GM12878 (cell line): ENCODE results near the gene UBE3C. TPM values are rescaled to one million over a fixed set of nuclear protein-coding genes. Genes with fewer than 3 reads are reported as not detected.

ENCODE experiments used
- ATAC-seq: fragments of 200-7000 bp; cut with Tn5 transposase; 3 replicates; pipeline ENCODE4 v1.9.1; 2020; ENCODE audit warnings: mild to moderate bottlenecking, moderate library complexity
- BruUV-seq: library from RNA; stranded (reverse); fragments of 400-500 nt; replicated peaks from 2 replicates; lab custom pipeline; 2021; lab: Mats Ljungman, UMichigan
- CTCF ChIA-PET: fragments of 300-600 bp; sonication (Branson Sonifier 250); formaldehyde crosslinking; extraction: SDS; loops from one replicate; lab custom pipeline; 2021; ENCODE audit warnings: inconsistent platforms; lab: Yijun Ruan, JAX
- POLR2A ChIA-PET: fragments of 350-600 bp; formaldehyde crosslinking; extraction: SDS; loops from one replicate; lab custom pipeline; 2021; ENCODE audit warnings: inconsistent platforms; lab: Charles Lee
- RAD21 ChIA-PET: fragments of 300-600 bp; sonication (Branson Sonifier 250); formaldehyde crosslinking; loops from one replicate; lab custom pipeline; 2023; ENCODE audit warnings: antibody characterized with exemption; ENCODE audit not compliant: unreplicated experiment; lab: Charles Lee
- SMC1A ChIA-PET: fragments of 300-600 bp; sonication (Branson Sonifier 250); formaldehyde crosslinking; loops from one replicate; lab custom pipeline; 2023; ENCODE audit not compliant: unreplicated experiment, uncharacterized antibody; lab: Charles Lee
- DNase-seq: peaks from one replicate; pipeline ENCODE4 v3.0.0-alpha.2; 2011; ENCODE audit warnings: low read depth, low spot score
- FAIRE-seq: peaks from 3 replicates; lab custom pipeline; 2011; peaks lifted over from hg19 to GRCh38; lab: Jason Lieb, UNC
- H2AFZ ChIP-seq: 2 replicates; pipeline ENCODE4 v1.6.0; 2011; ENCODE audit warnings: low read depth, low read length, control low read depth; ENCODE audit not compliant: control insufficient read depth
- H3K27ac ChIP-seq: 2 replicates; pipeline ENCODE4 v1.5.1; 2011; ENCODE audit warnings: control low read depth; ENCODE audit not compliant: control insufficient read depth, insufficient read depth
- H3K27me3 ChIP-seq, 2 experiments: replicated peaks in 1 of 2; 2 replicates each; pipeline versions ENCODE4 v1.6.0 to v1.6.1; 2011; ENCODE audit warnings: low read length in 1 of 2; ENCODE audit not compliant: control insufficient read depth in 2 of 2, insufficient read depth in 2 of 2
- H3K36me3 ChIP-seq, 2 experiments: 2 replicates each; pipeline ENCODE4 v1.5.1; 2011; ENCODE audit warnings: low read length in 1 of 2; ENCODE audit not compliant: control insufficient read depth in 2 of 2, insufficient read depth in 2 of 2
- H3K4me1 ChIP-seq: 2 replicates; pipeline ENCODE4 v1.6.1; 2011; ENCODE audit warnings: mild to moderate bottlenecking, low read length, moderate library complexity, mixed read lengths; ENCODE audit not compliant: control insufficient read depth, insufficient read depth
- H3K4me2 ChIP-seq: 2 replicates; pipeline ENCODE4 v1.6.0; 2011; ENCODE audit warnings: control low read depth; ENCODE audit not compliant: control insufficient read depth, insufficient read depth
- H3K4me3 ChIP-seq: fragments of 200-600 bp; sonication (generic); 2 replicates; pipeline ENCODE4 v1.5.1; 2016
- H3K79me2 ChIP-seq: 2 replicates; pipeline ENCODE4 v1.6.0; 2011; ENCODE audit warnings: low read length; ENCODE audit not compliant: control insufficient read depth, insufficient read depth
- H3K9ac ChIP-seq: 2 replicates; pipeline ENCODE4 v1.8.0; 2011; ENCODE audit warnings: low read length, control low read depth, mixed read lengths; ENCODE audit not compliant: control insufficient read depth, insufficient read depth
- H3K9me3 ChIP-seq: replicated peaks from 3 replicates; pipeline ENCODE4 v1.5.1; 2011; ENCODE audit warnings: mild to moderate bottlenecking, low read length; ENCODE audit not compliant: control insufficient read depth, insufficient read depth
- H4K20me1 ChIP-seq: 2 replicates; pipeline ENCODE4 v1.6.0; 2011; ENCODE audit not compliant: control insufficient read depth, insufficient read depth
- E4F1 ChIP-seq: fragments of 450-650 bp; IDR thresholded peaks from 2 replicates; pipeline ENCODE4 v1.6.1; 2018; ENCODE audit warnings: borderline replicate concordance, mild to moderate bottlenecking; ENCODE audit not compliant: partially characterized antibody
- EP300 ChIP-seq, 2 experiments: fragments of 150-350 bp in 1 of 2; IDR thresholded peaks; 2 replicates each; pipeline ENCODE4 v1.6.1; 2011 to 2012; ENCODE audit warnings: low read depth in 2 of 2, low read length in 2 of 2, borderline replicate concordance in 1 of 2, improper control_type of control experiment in 1 of 2, inconsistent platforms in 1 of 2; ENCODE audit not compliant: control insufficient read depth in 1 of 2
- PAX5 ChIP-seq: IDR thresholded peaks from 2 replicates; pipeline ENCODE4 v1.6.1; 2011; ENCODE audit warnings: low read depth, low read length, borderline replicate concordance
- RAD21 ChIP-seq: IDR thresholded peaks from 2 replicates; pipeline ENCODE4 v1.6.1; 2011; ENCODE audit warnings: mild to moderate bottlenecking, low read depth, low read length, moderate library complexity; ENCODE audit not compliant: insufficient read depth
- SP1 ChIP-seq: IDR thresholded peaks from one replicate; pipeline ENCODE4 v1.6.1; 2011; ENCODE audit warnings: low read depth, low read length
- TAF1 ChIP-seq: IDR thresholded peaks from 2 replicates; pipeline ENCODE4 v1.6.1; 2011; ENCODE audit warnings: mild to moderate bottlenecking, low read depth, low read length, borderline replicate concordance
- ZBED1 ChIP-seq: IDR thresholded peaks from 2 replicates; pipeline ENCODE4 v1.6.1; 2016; ENCODE audit warnings: borderline replicate concordance
- WGBS: methylation state at CpG from one replicate; pipeline ENCODE4 v1.1.6; 2016; ENCODE audit warnings: low lambda C conversion rate; ENCODE audit not compliant: insufficient replicate concordance, insufficient coverage; ENCODE audit errors: missing lambda C conversion rate; 5-methylcytosine and 5-hydroxymethylcytosine counted together
- in situ Hi-C: fragments of 300-500 bp; cut with MboI; formaldehyde crosslinking; loops from 9 replicates; pipeline ENCODE4 v1.14.3; 2018; ENCODE audit warnings: mixed read lengths
- intact Hi-C: fragments of 100-400 bp; cut with micrococcal nuclease; formaldehyde crosslinking; loops from one replicate; pipeline ENCODE4 v1.14.2; 2022; ENCODE audit not compliant: unreplicated experiment
- polyA plus RNA-seq, 11 experiments: library from polyadenylated mRNA; depleted of rRNA in 4 of 11; unstranded in 6 of 11; stranded (reverse) in 5 of 11; fragments of >200 nt; fragmentation: Nextera tagmentation in 4 of 11; fragmentation: Illumina TruSeq in 1 of 11; extraction: Ambion mirVana in 4 of 11; extraction: Trizol in 1 of 11; gene quantifications; 1 replicate in 1 of 11; 2 replicates in 10 of 11; pipeline versions ENCODE4 v1.2.1 to v1.2.3, GENCODE V29; 2011 to 2016; ENCODE audit warnings: inconsistent platforms in 2 of 11, missing spikeins in 2 of 11, low read depth in 1 of 11
- total RNA-seq, 4 experiments: library from RNA; depleted of rRNA in 3 of 4; stranded (reverse); fragments of >200 nt in 3 of 4; fragmentation: Illumina TruSeq in 1 of 4; extraction: Trizol in 1 of 4; gene quantifications; 2 replicates each; pipeline versions ENCODE4 v1.2.1 to v1.2.3, GENCODE V29; 2013 to 2021

Gene UBE3C
- total and polyA plus RNA-seq, 10 of the 15 experiments (the other 5 are each of a cell fraction or from before 2014, with no cell fraction given): 7.9 to 65.9 (median 45.2) TPM

GRCh38 chr7:157160433-157160832, 21.7 kb downstream of the UBE3C start (continued):
- TF ChIP-seq E4F1 (no peak), TAF1 (no peak), SP1 (no peak), PAX5 (no peak), RAD21 (no peak)

GRCh38 chr7:157165987-157166386, 27.3 kb downstream of the UBE3C start:
- H4K20me1 ChIP-seq: no peaks in the 10 kb centered on the region
- CTCF ChIA-PET: interaction anchor here (0.6 to 1.2 kb wide), 2 partner anchors 45 to 414 kb away, joined by 3 read pairs; no protein-coding TSS in a partner anchor
- DNase-seq: no peak
- RAD21 ChIA-PET: no interaction called here
- H3K36me3 ChIP-seq: peaks cover 3 to 12% of the 10 kb centered on the region in 2 experiments; a peak in 3 of 4 replicates
- no peak overlapping the region for H2AFZ ChIP-seq
- SMC1A ChIA-PET: interaction anchor here (0.5 to 1.3 kb wide), 2 partner anchors 20 to 76 kb away, joined by 3 read pairs; no protein-coding TSS in a partner anchor
- H3K9me3 ChIP-seq: no peaks in the 10 kb centered on the region; the same call in 2 of the 3 replicates
- intact Hi-C loops (no loop called here), in situ Hi-C loops (no loop called here)
- H3K4me1 ChIP-seq: no peaks in the 10 kb centered on the region
- no peaks in the 10 kb centered on the region for H3K27me3 ChIP-seq
- H3K9ac ChIP-seq: no peak overlapping the region
- FAIRE-seq: no peak
- TF ChIP-seq ZBED1 (no peak), EP300 (IDR thresholded peaks at IDR 0.05; ENCODE audit: borderline replicate concordance in 1 of 2, control insufficient read depth in 1 of 2, low read depth in 2 of 2, low read length in 2 of 2) (no peak)
- H3K4me2 ChIP-seq: no peak overlapping the region
- ATAC-seq: no peak
- POLR2A ChIA-PET: no interaction called here
- H3K79me2 ChIP-seq: peaks cover 13% of the 10 kb centered on the region
- 100% methylated on average over 1 of the region's 1 CpG for WGBS
- no peak overlapping the region for H3K27ac ChIP-seq
- BruUV-seq: no TSS peak
- H3K4me3 ChIP-seq: no peak overlapping the region
